DND-41 (cell line): Measurements from ENCODE around the gene RRP36.
A peak's percentile ranks its signal among the peaks of the same experiment; 100 is the strongest.

Experiments used
- ATAC-seq: fragments of 200-7000 bp; cut with Tn5 transposase; 3 replicates; pipeline ENCODE4 v1.9.1; 2021; ENCODE audit warnings: low read depth; ENCODE audit not compliant: insufficient read depth
- DNase-seq: peaks from one replicate; pipeline ENCODE4 v3.0.0-alpha.2; 2020
- H2AFZ ChIP-seq: 2 replicates; pipeline ENCODE4 v1.6.0; 2012; ENCODE audit warnings: low read depth, low read length
- H3K27ac ChIP-seq: 2 replicates; pipeline ENCODE4 v1.5.1; 2012; ENCODE audit warnings: low read length, inconsistent platforms
- H3K27me3 ChIP-seq: fragments of 200-600 bp; sonication (generic); 2 replicates; pipeline ENCODE4 v1.6.0; 2012; ENCODE audit warnings: low read length, mild to moderate bottlenecking, inconsistent platforms; ENCODE audit not compliant: insufficient read depth, poor library complexity
- H3K36me3 ChIP-seq: 2 replicates; pipeline ENCODE4 v1.5.1; 2012; ENCODE audit warnings: low read length, inconsistent platforms; ENCODE audit not compliant: insufficient read depth
- H3K4me1 ChIP-seq: 2 replicates; pipeline ENCODE4 v1.5.1; 2012; ENCODE audit warnings: mild to moderate bottlenecking, low read length; ENCODE audit not compliant: insufficient read depth
- H3K4me2 ChIP-seq: 2 replicates; pipeline ENCODE4 v1.6.0; 2012; ENCODE audit warnings: mild to moderate bottlenecking, moderate library complexity, low read length, inconsistent platforms; ENCODE audit not compliant: insufficient read depth
- H3K4me3 ChIP-seq, 2 experiments: fragments of 200-600 bp in 1 of 2; shearing (Covaris generic) in 1 of 2; 2 replicates each; pipeline ENCODE4 v1.5.1; 2012 to 2016; ENCODE audit warnings: inconsistent platforms in 2 of 2, low read length in 2 of 2, mild to moderate bottlenecking in 2 of 2, low read depth in 1 of 2, moderate library complexity in 1 of 2
- H3K79me2 ChIP-seq: 2 replicates; pipeline ENCODE4 v1.6.0; 2012; ENCODE audit warnings: low read length, inconsistent platforms; ENCODE audit not compliant: insufficient read depth
- H3K9ac ChIP-seq: 2 replicates; pipeline ENCODE4 v1.6.0; 2012; ENCODE audit warnings: low read depth, mild to moderate bottlenecking, inconsistent platforms, low read length, moderate library complexity
- H3K9me3 ChIP-seq: 2 replicates; pipeline ENCODE4 v1.5.1; 2012; ENCODE audit warnings: low read length, moderate library complexity, mild to moderate bottlenecking, inconsistent platforms; ENCODE audit not compliant: insufficient read depth, severe bottlenecking
- H4K20me1 ChIP-seq: 2 replicates; pipeline ENCODE4 v1.6.0; 2012; ENCODE audit warnings: low read length; ENCODE audit not compliant: insufficient read depth
- CTCF ChIP-seq: IDR thresholded peaks from 2 replicates; pipeline ENCODE4 v1.5.1; 2012; ENCODE audit warnings: borderline replicate concordance, low read length, moderate library complexity, mild to moderate bottlenecking; ENCODE audit not compliant: poor library complexity, severe bottlenecking; ENCODE audit errors: extremely low read depth
- EZH2 ChIP-seq: IDR thresholded peaks from 3 replicates; pipeline ENCODE4 v1.6.1; 2012; ENCODE audit warnings: borderline replicate concordance, low read depth, mild to moderate bottlenecking, moderate library complexity, low read length, inconsistent platforms; ENCODE audit not compliant: severe bottlenecking

Gene RRP36

DNA sequence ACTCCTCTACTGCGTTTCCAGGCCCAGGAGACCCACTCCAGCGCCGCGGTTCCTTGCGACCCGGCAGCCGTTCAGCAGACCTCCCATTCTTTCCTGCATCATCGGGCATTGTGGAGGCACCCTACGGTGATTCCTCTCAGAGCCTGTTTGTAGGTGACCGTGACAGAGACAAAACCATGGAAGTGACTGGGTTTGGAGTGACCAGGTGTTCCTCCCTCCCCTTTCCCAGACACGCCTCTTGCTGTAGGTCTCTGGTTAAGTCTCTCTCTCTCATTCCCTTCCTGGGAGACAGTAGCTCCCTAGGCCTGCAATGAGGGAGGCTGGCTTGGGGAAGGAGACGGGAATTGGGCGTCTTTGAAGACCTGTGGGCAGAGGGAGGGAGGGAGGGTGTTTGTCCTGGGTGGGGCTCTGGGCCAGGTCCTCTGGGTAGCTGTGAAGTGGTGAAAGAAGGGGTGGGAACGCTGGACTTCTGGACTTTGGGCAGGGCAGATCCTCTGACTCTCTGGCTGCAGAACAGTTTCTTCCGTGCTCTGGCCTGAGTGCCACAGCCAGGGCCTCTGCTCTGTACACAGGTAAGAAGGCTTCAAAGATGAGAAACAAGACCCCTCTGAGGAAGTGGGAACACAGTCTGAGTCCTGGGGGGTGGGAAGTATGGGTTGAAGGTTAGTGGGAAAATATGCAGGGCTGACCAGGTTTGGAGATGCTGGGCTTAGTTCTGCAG lies 38.8 kb downstream of the RRP36 start:
- peaks cover 30% of the 10 kb centered on the region for H3K4me1 ChIP-seq
- peak overlapping the region; percentile 65 for H3K9ac ChIP-seq
- no peaks in the 10 kb centered on the region for H3K9me3 ChIP-seq
- peaks cover 22% of the 10 kb centered on the region for H3K36me3 ChIP-seq
- peak overlapping the region; percentile 56 to 78; a peak in 3 of 4 replicates for H3K4me3 ChIP-seq
- ATAC-seq (no peak), DNase-seq (no peak)
- 0 out of 2 replicates have a peak, but pooled peaks cover 2% of the 10 kb centered on the region for H4K20me1 ChIP-seq
- H3K79me2 ChIP-seq: peaks cover 29% of the 10 kb centered on the region
- peak overlapping the region; percentile 95 for H3K4me2 ChIP-seq
- no peak for TF ChIP-seq CTCF
- TF ChIP-seq EZH2: no peak
- H3K27ac ChIP-seq: peak overlapping the region; percentile 86
- H3K27me3 ChIP-seq: no peaks in the 10 kb centered on the region
- peak overlapping the region; percentile 85 for H2AFZ ChIP-seq

DNA sequence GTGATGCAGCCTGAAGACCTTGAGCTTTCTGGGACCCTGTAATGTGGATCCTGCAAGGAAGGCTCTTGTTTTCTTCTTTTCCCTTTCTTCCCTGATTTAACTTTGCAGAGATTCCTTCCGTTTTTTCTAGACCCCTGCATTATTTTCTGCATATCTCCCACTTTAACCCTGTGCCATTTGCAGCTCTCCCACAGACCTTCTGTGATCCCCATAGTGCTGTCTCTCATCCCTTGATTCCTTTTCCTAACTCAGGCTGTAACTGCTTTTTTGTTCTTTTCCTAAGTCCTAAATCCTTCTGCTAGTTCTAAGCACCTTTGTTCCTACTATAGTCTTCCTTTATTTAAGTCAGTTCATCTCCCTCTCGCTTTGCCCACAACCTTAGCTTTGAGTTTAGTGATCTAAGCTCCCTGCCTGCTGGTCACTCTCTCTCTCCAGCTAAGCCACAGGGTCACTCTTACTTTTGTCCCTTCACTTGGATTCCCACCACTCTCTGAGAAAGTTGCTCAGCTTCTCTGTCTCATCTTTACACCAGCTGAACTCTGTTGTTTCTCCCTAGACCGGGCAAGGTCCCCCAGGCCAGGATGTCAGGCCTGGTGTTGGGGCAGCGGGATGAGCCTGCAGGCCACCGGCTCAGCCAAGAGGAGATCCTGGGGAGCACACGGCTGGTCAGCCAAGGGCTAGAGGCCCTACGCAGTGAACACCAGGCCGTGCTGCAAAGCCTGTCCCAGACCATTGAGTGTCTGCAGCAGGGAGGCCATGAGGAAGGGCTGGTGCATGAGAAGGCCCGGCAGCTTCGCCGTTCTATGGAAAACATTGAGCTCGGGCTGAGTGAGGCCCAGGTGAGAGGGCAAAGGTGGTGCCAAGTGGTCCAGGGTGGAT lies 39.6 kb downstream of the RRP36 start:
- no peak for DNase-seq

DNA sequence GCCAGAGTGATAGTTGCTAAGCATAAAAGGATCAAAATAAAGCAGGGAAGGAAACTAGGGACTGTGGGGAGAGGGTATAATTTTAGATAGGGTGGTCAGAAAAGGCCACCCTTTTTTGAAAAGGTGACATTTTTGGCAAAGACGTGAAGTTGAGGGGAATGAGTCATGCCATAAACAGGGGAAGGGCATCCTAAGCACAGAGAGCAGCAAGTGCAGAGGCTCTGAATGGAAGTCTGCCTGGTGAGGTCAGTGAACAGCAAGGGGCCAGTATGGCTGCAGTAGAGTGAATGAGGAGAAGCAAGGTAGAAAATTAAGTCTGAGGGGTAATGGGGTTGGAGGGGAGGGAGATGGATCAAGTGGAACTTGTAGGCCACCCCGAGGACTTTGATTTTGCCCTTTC lies 40.4 kb downstream of the RRP36 start:
- Histone ChIP-seq H4K20me1 (0 out of 2 replicates have a peak, but pooled peaks cover 2% of the 10 kb centered on the region), H3K4me1 (peaks cover 30% of the 10 kb centered on the region), H3K79me2 (peaks cover 29% of the 10 kb centered on the region), H3K36me3 (peaks cover 23% of the 10 kb centered on the region), H2AFZ (no peak overlapping the region), H3K4me3 (no peak overlapping the region), H3K9ac (no peak overlapping the region), H3K4me2 (no peak overlapping the region), H3K27me3 (no peaks in the 10 kb centered on the region), H3K27ac (no peak overlapping the region), H3K9me3 (no peaks in the 10 kb centered on the region)
- no peak for ATAC-seq
- no peak for TF ChIP-seq CTCF
- no peak for TF ChIP-seq EZH2
- no peak for DNase-seq

More for the DNA sequence above, 39.6 kb downstream of the RRP36 start:
- no peaks in the 10 kb centered on the region for H3K9me3 ChIP-seq
- H3K27ac ChIP-seq: peak overlapping the region; percentile 86
- H3K4me1 ChIP-seq: peaks cover 30% of the 10 kb centered on the region
- H3K4me3 ChIP-seq: peak overlapping the region in 1 of 2 experiments; percentile 78; a peak in 2 of 4 replicates
- no peak overlapping the region for H2AFZ ChIP-seq
- H3K9ac ChIP-seq: peak overlapping the region; percentile 65
- peaks cover 29% of the 10 kb centered on the region for H3K79me2 ChIP-seq
- no peaks in the 10 kb centered on the region for H3K27me3 ChIP-seq
- no peak for ATAC-seq
- no peak for TF ChIP-seq CTCF
- TF ChIP-seq EZH2: no peak
- peak overlapping the region; percentile 95 for H3K4me2 ChIP-seq
- peaks cover 19% of the 10 kb centered on the region for H3K36me3 ChIP-seq
- 0 out of 2 replicates have a peak, but pooled peaks cover 2% of the 10 kb centered on the region for H4K20me1 ChIP-seq
